Osteocyte (in vitro differentiated cells): ENCODE measurements around the gene SFMBT1. TPM values are rescaled to one million over a fixed set of nuclear protein-coding genes. Genes with fewer than 3 reads are reported as not detected.
A peak's percentile ranks its signal among the peaks of the same experiment; 100 is the strongest.

Experiments
- DNase-seq: peaks from one replicate; pipeline ENCODE4 v3.0.0; 2021; ENCODE audit warnings: mixed read lengths; ENCODE audit not compliant: unreplicated experiment; ENCODE audit errors: extremely low spot score
- H3K27ac Mint-ChIP-seq: one replicate; pipeline ENCODE4 v1.8.0; 2021; ENCODE audit warnings: mild to moderate bottlenecking, mixed read lengths; ENCODE audit not compliant: unreplicated experiment
- H3K27me3 Mint-ChIP-seq: one replicate; pipeline ENCODE4 v1.8.0; 2021; ENCODE audit warnings: mixed read lengths; ENCODE audit not compliant: unreplicated experiment
- H3K36me3 Mint-ChIP-seq: one replicate; pipeline ENCODE4 v1.8.0; 2021; ENCODE audit warnings: mixed read lengths; ENCODE audit not compliant: unreplicated experiment
- H3K4me1 Mint-ChIP-seq: one replicate; pipeline ENCODE4 v1.8.0; 2021; ENCODE audit warnings: mixed read lengths; ENCODE audit not compliant: unreplicated experiment
- H3K4me3 Mint-ChIP-seq: one replicate; pipeline ENCODE4 v1.8.0; 2021; ENCODE audit warnings: mild to moderate bottlenecking, moderate library complexity, mixed read lengths; ENCODE audit not compliant: unreplicated experiment
- H3K9me3 Mint-ChIP-seq: one replicate; pipeline ENCODE4 v1.8.0; 2021; ENCODE audit warnings: mixed read lengths; ENCODE audit not compliant: unreplicated experiment
- CTCF ChIP-seq: fragments of 200-600 bp; sonication (generic); IDR thresholded peaks from 2 replicates; pipeline ENCODE4 v1.5.0; 2021; ENCODE audit warnings: antibody characterized with exemption, mild to moderate bottlenecking, moderate library complexity
- long read RNA-seq: library from polyadenylated mRNA; unstranded; transcript quantifications from one replicate; pipeline ENCODE4 v2.0.0, GENCODE V29; 2021
- total RNA-seq: library from RNA; stranded (reverse); gene quantifications from 2 replicates; pipeline ENCODE4 v1.2.1, GENCODE V29; 2021

Gene SFMBT1
- total RNA-seq, result 7.9 and 8.0 TPM in 2 replicates
- long read RNA-seq, full-length matches to known transcripts, result 3 of 25 reads
- long read RNA-seq, partial matches to known transcripts, result 9 of 25 reads
- long read RNA-seq, other reads (novel, unspliced or antisense), result 13 of 25 reads

- Mint-ChIP-seq H3K9me3 (no peaks in the 10 kb centered on the region), H3K4me1 (peaks cover 14% of the 10 kb centered on the region), H3K36me3 (no peaks in the 10 kb centered on the region), H3K27ac (peak within 1 kb of the TSS; percentile 88), H3K4me3 (peak within 1 kb of the TSS; percentile 85), H3K27me3 (no peaks in the 10 kb centered on the region)
- no peak for TF ChIP-seq CTCF
- DNase-seq, result peak; percentile 88
These were observed at the start of gene SFMBT1 for GRCh38 chr3:53045518-53046170. Gene SFMBT1, minus strand, starts transcription at chr3:53046073. Its CDS starts 76,945 bp downstream, at chr3:52969128.

GRCh38 chr3:53092942-53093341, 47.1 kb upstream of the SFMBT1 start:
- Mint-ChIP-seq H3K36me3 (peaks cover 24% of the 10 kb centered on the region), H3K27me3 (no peaks in the 10 kb centered on the region), H3K27ac (no peak overlapping the region), H3K4me3 (no peak overlapping the region), H3K9me3 (no peaks in the 10 kb centered on the region), H3K4me1 (no peaks in the 10 kb centered on the region)
- TF ChIP-seq CTCF, result no peak
- no peak for DNase-seq

- DNase-seq, result no peak
- Mint-ChIP-seq H3K27ac (no peak overlapping the region), H3K4me3 (no peak overlapping the region), H3K4me1 (no peaks in the 10 kb centered on the region), H3K27me3 (no peaks in the 10 kb centered on the region), H3K36me3 (peaks cover 26% of the 10 kb centered on the region), H3K9me3 (no peaks in the 10 kb centered on the region)
- TF ChIP-seq CTCF, result no peak
These were observed 46.3 kb upstream of the SFMBT1 start for GRCh38 chr3:53092216-53092615.

GRCh38 chr3:53091011-53091410, 45.1 kb upstream of the SFMBT1 start:
- Mint-ChIP-seq H3K4me1 (no peaks in the 10 kb centered on the region), H3K4me3 (no peak overlapping the region), H3K36me3 (peaks cover 24% of the 10 kb centered on the region), H3K27ac (no peak overlapping the region), H3K9me3 (no peaks in the 10 kb centered on the region), H3K27me3 (no peaks in the 10 kb centered on the region)
- DNase-seq, result no peak
- TF ChIP-seq CTCF, result no peak

- Mint-ChIP-seq H3K27me3 (no peaks in the 10 kb centered on the region), H3K36me3 (peaks cover 21% of the 10 kb centered on the region), H3K27ac (no peak overlapping the region), H3K4me3 (no peak overlapping the region), H3K4me1 (peaks cover under 1% of the 10 kb centered on the region), H3K9me3 (no peaks in the 10 kb centered on the region)
- TF ChIP-seq CTCF, result no peak
- no peak for DNase-seq
These were observed 43.6 kb upstream of the SFMBT1 start for GRCh38 chr3:53089511-53089910.
